Measurements from ENCODE around the gene PSG4. TPM values are rescaled to one million over a fixed set of nuclear protein-coding genes. Genes with fewer than 3 reads are reported as not detected.
A peak's percentile ranks its signal among the peaks of the same experiment; 100 is the strongest.
"Not testable (repeated sequence)": the region's sequence is repeated elsewhere in the genome, so short reads cannot be mapped to it uniquely, and the experiment has no call there.

Gene PSG4
- total RNA-seq, 1 experiment from 2014 or later, result 0.10 TPM

GRCh38 chr19:43238213-43238612 is 32.8 kb upstream of the PSG4 start:
- POLR2A ChIA-PET; ATAC-seq; H3K36me3 ChIP-seq (ENCODE audit: control insufficient read depth, insufficient read depth, low read length); H3K27me3 ChIP-seq (ENCODE audit: control insufficient read depth, insufficient read depth, low read length); H3K4me3 ChIP-seq (ENCODE audit: low read depth in 2 of 2, low read length in 2 of 2); CTCF ChIA-PET; DNase-seq (ENCODE audit: low read depth, low spot score); H3K9me3 ChIP-seq (ENCODE audit: control insufficient read depth, insufficient read depth, low read depth, low read length); H3K4me1 ChIP-seq (ENCODE audit: control insufficient read depth, insufficient read depth, low read length); intact Hi-C loops (cut with micrococcal nuclease; ENCODE audit: unreplicated experiment); in situ Hi-C loops (cut with HindIII; ENCODE audit: low pct_unique_long_range_greater_than_20kb, low sequenced_read_pairs); H3K27ac ChIP-seq (ENCODE audit: low read length); BruUV-seq (replicated peaks): not testable (repeated sequence)

GRCh38 chr19:43235686-43236085 is 30.2 kb upstream of the PSG4 start:
- H3K4me1 ChIP-seq (ENCODE audit: control insufficient read depth, insufficient read depth, low read length); POLR2A ChIA-PET; H3K27me3 ChIP-seq (ENCODE audit: control insufficient read depth, insufficient read depth, low read length); BruUV-seq (replicated peaks); DNase-seq (ENCODE audit: low read depth, low spot score); CTCF ChIA-PET; H3K9me3 ChIP-seq (ENCODE audit: control insufficient read depth, insufficient read depth, low read depth, low read length); H3K36me3 ChIP-seq (ENCODE audit: control insufficient read depth, insufficient read depth, low read length); H3K27ac ChIP-seq (ENCODE audit: low read length); H3K4me3 ChIP-seq (ENCODE audit: low read depth in 2 of 2, low read length in 2 of 2); ATAC-seq; in situ Hi-C loops (cut with HindIII; ENCODE audit: low pct_unique_long_range_greater_than_20kb, low sequenced_read_pairs); intact Hi-C loops (cut with micrococcal nuclease; ENCODE audit: unreplicated experiment): not testable (repeated sequence)

GRCh38 chr19:43229315-43229714 is 23.9 kb upstream of the PSG4 start:
- H3K36me3 ChIP-seq (ENCODE audit: control insufficient read depth, insufficient read depth, low read length), result no peaks in the 10 kb centered on the region
- H3K9me3 ChIP-seq (ENCODE audit: control insufficient read depth, insufficient read depth, low read depth, low read length), result no peaks in the 10 kb centered on the region
- H3K4me1 ChIP-seq (ENCODE audit: control insufficient read depth, insufficient read depth, low read length), result no peaks in the 10 kb centered on the region; the same call in 1 of the 2 replicates
- peak; percentile 94 for ATAC-seq
- no peak overlapping the region for H3K4me3 ChIP-seq (ENCODE audit: low read depth in 2 of 2, low read length in 2 of 2)
- CTCF ChIA-PET, result no interaction called here
- POLR2A ChIA-PET, result no interaction called here
- DNase-seq (ENCODE audit: low read depth, low spot score), result no peak
- no peaks in the 10 kb centered on the region for H3K27me3 ChIP-seq (ENCODE audit: control insufficient read depth, insufficient read depth, low read length)
- intact Hi-C loops (cut with micrococcal nuclease; ENCODE audit: unreplicated experiment), result loop anchor here (5.0 to 10.0 kb wide), 2 partner anchors 43 to 125 kb away; no protein-coding TSS in a partner anchor
- TF ChIP-seq CTCF (IDR thresholded peaks at IDR 0.05) (peak; percentile 34; the same call in 1 of the 2 replicates), TCF7L2 (IDR thresholded peaks at IDR 0.05; ENCODE audit: low read depth, low read length) (no peak), SIN3A (IDR thresholded peaks at IDR 0.05; ENCODE audit: borderline replicate concordance, insufficient read depth, low read depth, low read length) (no peak)
- in situ Hi-C loops (cut with HindIII; ENCODE audit: low pct_unique_long_range_greater_than_20kb, low sequenced_read_pairs), result no loop called here
- no peak overlapping the region for H3K27ac ChIP-seq (ENCODE audit: low read length)
- no TSS peak for BruUV-seq (replicated peaks)

- H3K9me3 ChIP-seq (ENCODE audit: control insufficient read depth, insufficient read depth, low read depth, low read length); H3K27ac ChIP-seq (ENCODE audit: low read length); DNase-seq (ENCODE audit: low read depth, low spot score); ATAC-seq; POLR2A ChIA-PET; H3K27me3 ChIP-seq (ENCODE audit: control insufficient read depth, insufficient read depth, low read length); in situ Hi-C loops (cut with HindIII; ENCODE audit: low pct_unique_long_range_greater_than_20kb, low sequenced_read_pairs); H3K4me3 ChIP-seq (ENCODE audit: low read depth in 2 of 2, low read length in 2 of 2); H3K4me1 ChIP-seq (ENCODE audit: control insufficient read depth, insufficient read depth, low read length); H3K36me3 ChIP-seq (ENCODE audit: control insufficient read depth, insufficient read depth, low read length); BruUV-seq (replicated peaks): not testable (repeated sequence)
- CTCF ChIA-PET, result interaction anchor here (1.5 kb wide), 1 partner anchor 197 kb away, joined by 4 read pairs; no protein-coding TSS in a partner anchor
- intact Hi-C loops (cut with micrococcal nuclease; ENCODE audit: unreplicated experiment), result loop anchor here (5.0 to 10.0 kb wide), 2 partner anchors 44 to 124 kb away; no protein-coding TSS in a partner anchor
Observed at GRCh38 chr19:43228730-43229129, 23.3 kb upstream of the PSG4 start.

Measured in Panc1 (cell line).